Muscle layer of colon (tissue), 2 donors: Measurements from ENCODE around the gene ZNF467.

ENCODE experiments used
- H3K27ac ChIP-seq: one replicate; pipeline ENCODE4 v1.7.0; 2013; ENCODE audit warnings: low read depth, mild to moderate bottlenecking, low read length, moderate library complexity
- H3K27me3 ChIP-seq, 2 donors: one replicate each; pipeline ENCODE4 v1.7.0; 2013; ENCODE audit warnings: low read length in 2 of 2, mild to moderate bottlenecking in 2 of 2; ENCODE audit not compliant: insufficient read depth in 2 of 2, control insufficient read depth in 1 of 2
- H3K36me3 ChIP-seq: one replicate; pipeline ENCODE4 v1.7.0; 2013; ENCODE audit warnings: mild to moderate bottlenecking, low read length; ENCODE audit not compliant: insufficient read depth
- H3K4me1 ChIP-seq: one replicate; pipeline ENCODE4 v1.7.0; 2013; ENCODE audit warnings: mild to moderate bottlenecking, low read length; ENCODE audit not compliant: insufficient read depth
- H3K4me3 ChIP-seq, 2 donors: one replicate each; pipeline ENCODE4 v1.7.0; 2013; ENCODE audit warnings: low read length in 2 of 2, low read depth in 1 of 2, mild to moderate bottlenecking in 1 of 2, moderate library complexity in 1 of 2
- H3K9ac ChIP-seq: one replicate; pipeline ENCODE4 v1.7.0; 2013; ENCODE audit warnings: low read length
- H3K9me3 ChIP-seq: one replicate; pipeline ENCODE4 v1.7.0; 2013; ENCODE audit warnings: mild to moderate bottlenecking, low read length
- donor health status: abdominal sarcoma.
- donor health status: Adenocarcinoma of cecum.

ZNF467 gene

DNA sequence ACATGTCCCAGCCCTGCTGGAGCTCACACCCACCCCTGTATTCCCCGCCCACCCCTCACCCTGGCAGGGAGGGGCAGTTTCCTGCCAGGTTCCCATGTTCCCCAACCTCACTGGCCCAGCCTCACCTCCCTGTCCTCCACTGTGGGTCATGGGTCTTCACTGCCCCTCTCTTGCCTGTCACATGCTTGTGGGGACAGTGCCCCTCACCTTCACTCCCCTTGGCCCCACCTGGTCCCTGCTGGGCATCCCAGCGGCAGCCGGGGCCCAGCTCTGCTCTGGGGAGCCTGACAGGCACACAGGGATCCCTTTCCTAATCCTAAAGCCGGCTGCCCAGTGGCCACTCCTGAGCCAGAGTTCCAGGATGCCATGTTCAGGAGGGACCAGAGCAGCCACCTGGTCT, 43.4 kb upstream of the ZNF467 start:
- Histone ChIP-seq H3K27me3 (no peaks in the 10 kb centered on the region), H3K4me1 (no peaks in the 10 kb centered on the region), H3K27ac (no peak overlapping the region), H3K4me3 (no peak overlapping the region), H3K36me3 (no peaks in the 10 kb centered on the region), H3K9me3 (no peaks in the 10 kb centered on the region), H3K9ac (no peak overlapping the region)

DNA sequence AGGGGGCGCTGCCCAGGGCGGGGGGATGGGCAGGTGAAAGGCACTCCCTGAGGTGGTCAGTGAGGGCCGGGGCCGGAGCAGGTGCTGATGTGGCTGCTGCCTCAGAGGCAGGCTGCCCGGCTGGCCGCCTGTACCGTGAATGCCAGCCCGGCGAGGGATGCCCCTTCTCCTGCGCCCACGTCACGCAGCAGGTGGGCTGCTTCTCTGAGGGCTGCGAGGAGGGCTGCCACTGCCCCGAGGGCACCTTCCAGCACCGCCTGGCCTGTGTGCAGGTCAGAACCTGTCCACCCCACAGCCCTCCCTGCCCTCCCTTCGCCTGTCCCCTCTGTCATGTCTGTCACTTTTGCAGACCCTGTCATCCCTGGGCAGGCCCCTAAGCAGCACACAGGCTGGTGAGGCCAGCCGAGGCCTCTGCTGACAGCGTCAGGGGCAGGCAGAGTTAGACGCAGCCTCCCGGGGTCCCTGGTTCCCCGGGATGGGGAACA, 42.9 kb upstream of the ZNF467 start:
- no peaks in the 10 kb centered on the region for H3K4me1 ChIP-seq
- H3K4me3 ChIP-seq = no peak overlapping the region
- no peaks in the 10 kb centered on the region for H3K27me3 ChIP-seq
- H3K36me3 ChIP-seq = no peaks in the 10 kb centered on the region
- H3K27ac ChIP-seq = no peak overlapping the region
- no peaks in the 10 kb centered on the region for H3K9me3 ChIP-seq
- no peak overlapping the region for H3K9ac ChIP-seq

DNA sequence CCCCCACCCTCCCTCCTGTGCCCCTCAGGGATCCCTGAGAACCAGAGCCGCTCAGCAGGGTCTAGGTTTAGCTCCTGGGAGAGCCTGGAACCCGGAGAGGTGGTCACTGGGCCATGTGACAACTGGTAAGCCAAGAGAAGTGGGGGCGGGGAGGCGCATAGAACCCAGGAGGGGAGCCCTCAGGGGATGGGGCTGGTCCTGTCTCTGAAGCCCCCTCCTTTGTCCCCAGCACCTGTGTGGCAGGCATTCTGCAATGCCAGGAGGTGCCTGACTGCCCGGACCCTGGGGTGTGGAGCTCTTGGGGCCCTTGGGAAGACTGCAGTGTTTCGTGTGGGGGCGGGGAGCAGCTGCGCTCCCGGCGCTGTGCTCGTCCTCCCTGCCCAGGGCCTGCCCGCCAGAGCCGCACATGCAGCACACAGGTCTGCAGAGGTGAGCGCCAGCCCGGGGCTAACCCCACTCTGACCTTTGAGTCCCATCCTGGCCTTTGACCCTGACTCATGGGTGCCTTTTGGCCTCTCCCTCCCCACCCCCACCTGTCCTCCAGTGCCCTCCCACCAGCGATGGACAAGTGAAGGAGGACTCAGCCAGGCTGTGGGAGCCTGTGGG, 42.4 kb upstream of the ZNF467 start:
- no peak overlapping the region for H3K4me3 ChIP-seq
- H3K9ac ChIP-seq = no peak overlapping the region
- no peaks in the 10 kb centered on the region for H3K36me3 ChIP-seq
- no peaks in the 10 kb centered on the region for H3K27me3 ChIP-seq
- H3K27ac ChIP-seq = no peak overlapping the region
- H3K4me1 ChIP-seq = no peaks in the 10 kb centered on the region
- H3K9me3 ChIP-seq = no peaks in the 10 kb centered on the region

DNA sequence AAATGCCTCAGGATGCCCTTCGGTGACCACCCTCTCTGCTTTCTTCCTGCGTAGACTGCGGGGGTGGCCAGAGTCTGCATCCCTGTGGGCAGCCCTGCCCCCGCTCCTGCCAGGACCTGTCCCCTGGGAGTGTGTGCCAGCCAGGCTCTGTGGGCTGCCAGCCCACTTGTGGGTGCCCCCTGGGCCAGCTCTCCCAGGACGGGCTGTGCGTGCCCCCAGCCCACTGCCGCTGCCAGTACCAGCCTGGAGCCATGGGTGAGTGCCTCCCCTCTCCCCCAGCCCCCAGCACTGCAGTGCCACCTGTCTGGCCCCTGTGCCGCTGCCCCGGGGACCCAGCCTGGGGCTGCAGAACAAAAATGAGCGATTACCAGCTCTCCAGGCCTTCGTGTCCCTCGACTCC, 41.7 kb upstream of the ZNF467 start:
- H3K36me3 ChIP-seq = no peaks in the 10 kb centered on the region
- no peaks in the 10 kb centered on the region for H3K27me3 ChIP-seq
- H3K9ac ChIP-seq = no peak overlapping the region
- H3K9me3 ChIP-seq = no peaks in the 10 kb centered on the region
- H3K4me1 ChIP-seq = no peaks in the 10 kb centered on the region
- H3K4me3 ChIP-seq = no peak overlapping the region
- no peak overlapping the region for H3K27ac ChIP-seq

DNA sequence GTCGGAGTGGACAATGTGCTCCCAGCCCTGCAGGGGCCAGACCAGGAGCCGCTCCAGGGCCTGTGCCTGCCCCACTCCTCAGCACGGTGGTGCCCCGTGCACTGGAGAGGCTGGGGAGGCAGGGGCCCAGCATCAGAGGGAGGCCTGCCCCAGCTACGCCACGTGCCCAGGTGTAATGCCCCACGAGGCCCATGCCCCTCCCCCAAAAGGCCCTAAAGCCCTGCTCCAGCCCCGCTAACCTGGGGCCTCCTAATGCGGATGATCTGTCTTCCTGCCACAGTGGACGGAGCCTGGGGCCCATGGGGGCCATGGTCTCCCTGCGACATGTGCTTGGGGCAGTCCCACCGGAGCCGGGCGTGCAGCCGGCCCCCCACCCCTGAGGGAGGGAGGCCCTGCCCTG, 41.1 kb upstream of the ZNF467 start:
- Histone ChIP-seq H3K27ac (no peak overlapping the region), H3K4me1 (no peaks in the 10 kb centered on the region), H3K36me3 (no peaks in the 10 kb centered on the region), H3K4me3 (no peak overlapping the region), H3K9ac (no peak overlapping the region), H3K27me3 (no peaks in the 10 kb centered on the region), H3K9me3 (no peaks in the 10 kb centered on the region)

DNA sequence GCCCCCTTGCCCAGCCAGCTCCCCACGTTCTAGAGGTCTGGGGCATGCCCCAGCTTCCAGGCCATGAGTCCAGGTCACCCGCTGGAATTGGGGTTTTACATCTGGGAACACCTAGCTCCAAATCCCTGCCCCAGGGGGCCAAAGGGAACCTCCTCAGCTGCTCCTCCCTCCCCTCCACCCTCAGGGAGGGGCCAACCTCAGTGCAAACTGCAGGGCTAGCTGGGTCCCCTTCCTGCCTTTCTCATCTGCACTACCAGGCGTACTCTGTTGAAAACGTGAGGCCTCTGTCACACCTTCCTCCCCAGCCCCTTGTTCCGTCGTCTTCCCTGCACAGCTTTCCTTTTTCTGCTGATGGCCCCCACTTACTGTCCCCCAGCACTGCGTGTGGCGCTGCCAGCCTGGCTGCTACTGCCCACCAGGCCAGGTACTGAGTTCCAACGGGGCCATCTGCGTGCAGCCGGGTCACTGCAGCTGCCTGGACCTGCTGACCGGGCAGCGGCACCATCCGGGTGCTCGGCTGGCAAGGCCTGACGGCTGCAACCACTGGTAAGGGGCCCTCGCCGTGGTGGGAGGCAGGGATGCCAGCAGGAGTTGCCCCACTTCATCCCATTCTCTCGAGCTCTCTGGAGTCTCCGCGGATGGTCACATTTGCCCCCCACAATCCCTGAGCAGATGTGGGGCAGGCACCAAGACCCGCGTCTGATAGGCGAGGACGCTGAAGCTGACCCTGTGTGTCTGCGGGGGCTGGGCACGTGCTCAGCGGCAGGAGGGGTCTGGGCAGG, 40.1 kb upstream of the ZNF467 start:
- H3K27ac ChIP-seq = no peak overlapping the region
- no peak overlapping the region for H3K9ac ChIP-seq
- H3K36me3 ChIP-seq = no peaks in the 10 kb centered on the region
- H3K4me3 ChIP-seq = no peak overlapping the region
- no peaks in the 10 kb centered on the region for H3K9me3 ChIP-seq
- no peaks in the 10 kb centered on the region for H3K4me1 ChIP-seq
- no peaks in the 10 kb centered on the region for H3K27me3 ChIP-seq

DNA sequence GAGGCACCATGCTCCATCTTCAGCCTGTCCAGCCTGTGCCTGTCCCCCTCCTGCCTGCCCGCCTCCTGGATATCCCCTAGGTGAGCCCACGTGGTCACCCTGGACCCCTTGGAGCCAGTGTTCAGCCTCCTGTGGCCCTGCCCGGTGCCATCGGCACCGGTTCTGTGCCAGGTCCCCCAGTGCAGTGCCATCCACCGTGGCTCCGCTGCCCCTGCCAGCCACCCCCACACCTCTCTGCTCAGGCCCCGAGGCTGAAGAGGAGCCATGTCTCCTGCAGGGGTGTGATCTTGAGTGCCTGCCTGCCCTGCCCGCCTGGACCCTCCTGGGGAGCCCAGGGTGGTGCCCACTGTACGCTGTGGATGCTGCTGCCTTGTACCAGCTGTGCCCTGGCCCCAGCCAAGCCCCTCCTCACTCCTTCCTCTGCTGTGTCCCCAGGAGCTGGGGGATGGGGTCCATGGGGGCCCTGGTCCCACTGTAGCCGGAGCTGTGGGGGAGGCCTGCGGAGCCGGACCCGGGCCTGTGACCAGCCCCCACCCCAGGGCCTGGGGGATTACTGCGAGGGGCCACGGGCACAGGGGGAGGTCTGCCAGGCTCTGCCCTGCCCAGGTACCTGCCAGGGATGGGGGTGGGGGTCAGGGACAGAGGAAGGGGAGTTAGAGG, 38.6 kb upstream of the ZNF467 start:
- Histone ChIP-seq H3K27me3 (no peaks in the 10 kb centered on the region), H3K9ac (no peak overlapping the region), H3K36me3 (no peaks in the 10 kb centered on the region), H3K9me3 (no peaks in the 10 kb centered on the region), H3K4me1 (no peaks in the 10 kb centered on the region), H3K4me3 (no peak overlapping the region), H3K27ac (no peak overlapping the region)

DNA sequence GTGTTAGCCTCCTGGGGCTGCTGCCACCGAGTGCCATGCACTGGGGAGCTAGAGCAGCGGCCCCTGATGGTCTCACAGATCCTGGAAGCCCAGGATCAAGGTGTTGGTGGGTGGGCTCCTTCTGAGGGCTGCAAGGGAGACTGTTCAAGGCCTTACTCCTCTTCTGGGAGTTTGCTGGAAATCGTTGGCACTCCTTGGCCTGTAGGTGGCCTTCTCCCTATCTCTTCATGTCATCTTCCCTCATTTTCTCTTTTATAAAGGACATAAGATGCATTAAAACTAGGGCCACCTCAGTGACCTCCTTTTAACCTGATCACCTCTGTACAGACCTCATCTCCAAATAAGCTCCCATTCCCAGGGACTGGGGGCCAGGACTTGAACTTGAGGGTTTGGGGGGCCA, 37.8 kb upstream of the ZNF467 start:
- Histone ChIP-seq H3K4me3 (no peak overlapping the region), H3K36me3 (no peaks in the 10 kb centered on the region), H3K9me3 (no peaks in the 10 kb centered on the region), H3K27ac (no peak overlapping the region), H3K9ac (no peak overlapping the region), H3K27me3 (no peaks in the 10 kb centered on the region), H3K4me1 (no peaks in the 10 kb centered on the region)

DNA sequence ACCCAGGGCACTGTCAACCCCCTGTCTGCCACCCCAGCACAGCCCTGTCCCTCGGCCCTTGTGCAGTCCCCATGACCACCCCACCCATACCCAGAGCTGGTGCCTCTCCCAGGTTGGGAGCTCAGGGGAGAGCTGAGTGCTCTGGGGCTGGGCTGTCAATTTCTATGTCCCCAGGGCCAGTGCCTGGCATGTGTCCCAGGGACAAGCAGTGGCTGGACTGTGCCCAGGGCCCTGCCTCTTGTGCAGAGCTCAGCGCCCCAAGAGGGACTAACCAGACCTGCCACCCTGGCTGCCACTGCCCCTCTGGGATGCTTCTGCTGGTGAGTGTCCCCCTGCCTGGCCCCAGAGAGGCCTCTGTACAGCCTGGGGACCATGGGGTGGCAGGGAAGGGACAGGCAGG, 35.8 kb upstream of the ZNF467 start:
- Histone ChIP-seq H3K4me1 (no peaks in the 10 kb centered on the region), H3K9ac (no peak overlapping the region), H3K9me3 (no peaks in the 10 kb centered on the region), H3K4me3 (no peak overlapping the region), H3K36me3 (no peaks in the 10 kb centered on the region), H3K27me3 (no peaks in the 10 kb centered on the region), H3K27ac (no peak overlapping the region)

DNA sequence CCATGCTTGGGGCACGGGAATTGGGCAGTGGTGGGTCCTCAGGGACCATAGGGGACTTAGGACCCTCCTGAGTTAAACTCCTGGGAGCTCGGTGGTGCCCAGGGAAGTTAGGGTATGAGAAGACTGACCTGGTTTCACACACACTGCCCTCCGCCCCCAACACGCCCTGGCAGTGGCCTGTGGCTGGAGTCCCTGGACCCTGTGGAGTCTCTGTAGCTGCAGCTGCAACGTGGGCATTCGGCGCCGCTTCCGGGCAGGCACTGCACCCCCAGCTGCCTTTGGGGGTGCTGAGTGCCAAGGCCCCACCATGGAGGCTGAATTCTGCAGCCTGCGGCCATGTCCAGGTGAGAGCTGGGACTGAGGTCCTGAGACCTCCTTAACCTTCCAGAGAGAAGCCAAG, 34.9 kb upstream of the ZNF467 start:
- no peaks in the 10 kb centered on the region for H3K36me3 ChIP-seq
- no peak overlapping the region for H3K9ac ChIP-seq
- no peak overlapping the region for H3K4me3 ChIP-seq
- no peaks in the 10 kb centered on the region for H3K9me3 ChIP-seq
- no peak overlapping the region for H3K27ac ChIP-seq
- H3K4me1 ChIP-seq = no peaks in the 10 kb centered on the region
- H3K27me3 ChIP-seq = no peaks in the 10 kb centered on the region

DNA sequence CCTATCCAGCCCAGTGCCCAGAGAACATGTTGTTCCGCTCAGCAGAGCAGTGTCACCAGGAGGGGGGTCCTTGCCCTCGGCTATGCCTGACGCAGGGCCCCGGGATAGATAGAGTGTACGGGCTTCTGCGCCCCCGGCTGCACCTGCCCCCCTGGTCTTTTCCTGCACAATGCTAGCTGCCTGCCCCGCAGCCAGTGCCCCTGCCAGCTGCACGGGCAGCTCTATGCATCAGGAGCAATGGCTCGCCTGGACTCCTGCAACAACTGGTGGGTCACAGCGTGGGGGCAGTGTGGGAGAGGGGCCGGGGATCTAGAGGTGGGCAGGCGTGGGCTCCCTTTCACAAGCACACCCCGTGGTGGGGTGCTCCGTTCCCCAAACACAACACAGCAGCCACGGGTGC, 33.3 kb upstream of the ZNF467 start:
- Histone ChIP-seq H3K4me3 (no peak overlapping the region), H3K27me3 (no peaks in the 10 kb centered on the region), H3K27ac (no peak overlapping the region), H3K9me3 (no peaks in the 10 kb centered on the region), H3K4me1 (no peaks in the 10 kb centered on the region), H3K9ac (no peak overlapping the region), H3K36me3 (no peaks in the 10 kb centered on the region)
